H7 (cell line): Measurements from ENCODE around the gene ARHGAP4. TPM values are rescaled to one million over a fixed set of nuclear protein-coding genes. Genes with fewer than 3 reads are reported as not detected.
A peak's percentile ranks its signal among the peaks of the same experiment; 100 is the strongest.

ENCODE experiments used
- DNase-seq: peaks from one replicate; pipeline ENCODE4 v3.0.0; 2012
- H3K27me3 ChIP-seq: 2 replicates; pipeline ENCODE4 v1.6.0; 2011; ENCODE audit warnings: mild to moderate bottlenecking, low read length; ENCODE audit not compliant: control insufficient read depth, insufficient read depth
- H3K36me3 ChIP-seq: replicated peaks from 2 replicates; pipeline ENCODE4 v1.5.1; 2011; ENCODE audit warnings: low read length; ENCODE audit not compliant: control insufficient read depth, insufficient read depth
- H3K4me3 ChIP-seq: 2 replicates; pipeline ENCODE4 v1.5.1; 2011; ENCODE audit warnings: low read depth, mild to moderate bottlenecking, control low read depth, low read length, moderate library complexity; ENCODE audit not compliant: insufficient read depth
- total RNA-seq: library from RNA; depleted of rRNA; stranded (reverse); fragments of >200 nt; shearing (Covaris generic); gene quantifications from 2 replicates; pipeline ENCODE4 v1.2.3, GENCODE V29; 2014

The ARHGAP4 gene
- total RNA-seq, 1 experiment from 2014 or later: 39.4 TPM

GRCh38 chrX:153874366-153875125, 51.5 kb downstream of the ARHGAP4 start:
- Histone ChIP-seq H3K27me3 (no peaks in the 10 kb centered on the region), H3K4me3 (no peak overlapping the region), H3K36me3 (no peaks in the 10 kb centered on the region)
- DNase-seq: peak; percentile 33

GRCh38 chrX:153874085-153874365, 52.0 kb downstream of the ARHGAP4 start:
- H3K4me3 ChIP-seq: no peak overlapping the region
- no peak for DNase-seq
- H3K27me3 ChIP-seq: no peaks in the 10 kb centered on the region
- H3K36me3 ChIP-seq: no peaks in the 10 kb centered on the region; the same call in 1 of the 2 replicates

- Histone ChIP-seq H3K4me3 (no peak overlapping the region), H3K36me3 (no peaks in the 10 kb centered on the region; the same call in 1 of the 2 replicates), H3K27me3 (no peaks in the 10 kb centered on the region)
- DNase-seq: peak; percentile 57
Observed at GRCh38 chrX:153873282-153874084, 52.6 kb downstream of the ARHGAP4 start.

- Histone ChIP-seq H3K27me3 (no peaks in the 10 kb centered on the region), H3K36me3 (no peaks in the 10 kb centered on the region; the same call in 1 of the 2 replicates), H3K4me3 (no peak overlapping the region)
- DNase-seq: peak; percentile 48
Observed at GRCh38 chrX:153871946-153872878, 53.9 kb downstream of the ARHGAP4 start.

GRCh38 chrX:153871451-153871850, 54.6 kb downstream of the ARHGAP4 start:
- Histone ChIP-seq H3K27me3 (no peaks in the 10 kb centered on the region), H3K4me3 (no peak overlapping the region), H3K36me3 (no peaks in the 10 kb centered on the region; the same call in 1 of the 2 replicates)
- DNase-seq: peak; percentile 77

GRCh38 chrX:153870791-153871360, 55.2 kb downstream of the ARHGAP4 start:
- Histone ChIP-seq H3K27me3 (no peaks in the 10 kb centered on the region), H3K4me3 (no peak overlapping the region), H3K36me3 (no peaks in the 10 kb centered on the region; the same call in 1 of the 2 replicates)
- peak; percentile 74 for DNase-seq

- H3K27me3 ChIP-seq: no peaks in the 10 kb centered on the region
- DNase-seq: peak; percentile 35
- H3K4me3 ChIP-seq: no peak overlapping the region
- H3K36me3 ChIP-seq: no peaks in the 10 kb centered on the region; the same call in 1 of the 2 replicates
Observed at GRCh38 chrX:153870288-153870690, 55.8 kb downstream of the ARHGAP4 start.

GRCh38 chrX:153869473-153870287, 56.4 kb downstream of the ARHGAP4 start:
- DNase-seq: peak; percentile 34
- no peaks in the 10 kb centered on the region; the same call in 1 of the 2 replicates for H3K36me3 ChIP-seq
- no peaks in the 10 kb centered on the region for H3K27me3 ChIP-seq
- no peak overlapping the region for H3K4me3 ChIP-seq

- no peaks in the 10 kb centered on the region; the same call in 1 of the 2 replicates for H3K36me3 ChIP-seq
- H3K4me3 ChIP-seq: no peak overlapping the region
- H3K27me3 ChIP-seq: no peaks in the 10 kb centered on the region
- DNase-seq: peak; percentile 36
Observed at GRCh38 chrX:153868576-153869472, 57.2 kb downstream of the ARHGAP4 start.

- no peaks in the 10 kb centered on the region; the same call in 1 of the 2 replicates for H3K36me3 ChIP-seq
- H3K27me3 ChIP-seq: no peaks in the 10 kb centered on the region
- H3K4me3 ChIP-seq: no peak overlapping the region
- DNase-seq: no peak
Observed at GRCh38 chrX:153867671-153868070, 58.4 kb downstream of the ARHGAP4 start.

GRCh38 chrX:153867139-153867538, 58.9 kb downstream of the ARHGAP4 start:
- peak; percentile 17 for DNase-seq
- Histone ChIP-seq H3K27me3 (no peaks in the 10 kb centered on the region), H3K36me3 (no peaks in the 10 kb centered on the region; the same call in 1 of the 2 replicates), H3K4me3 (no peak overlapping the region)

GRCh38 chrX:153866302-153867019, 59.6 kb downstream of the ARHGAP4 start:
- Histone ChIP-seq H3K36me3 (no peaks in the 10 kb centered on the region; the same call in 1 of the 2 replicates), H3K27me3 (no peaks in the 10 kb centered on the region), H3K4me3 (no peak overlapping the region)
- no peak for DNase-seq
